T-helper 1 cell treated with Interleukin-12 subunit alpha and Interleukin-12 subunit beta and Interleukin-4 antibody, amounts not matched to agents 30 ng/mL and 1 ng/mL, for 36 hours (primary cell): ENCODE data around the gene TAF11L3. TPM values are rescaled to one million over a fixed set of nuclear protein-coding genes. Genes with fewer than 3 reads are reported as not detected.

Experiments
- total RNA-seq: library from RNA; stranded (reverse); gene quantifications from 2 replicates; pipeline ENCODE4 v1.2.3, GENCODE V29; 2022

The TAF11L3 gene
- total RNA-seq, 1 donor from 2014 or later, result not detected

Other genes with a start within 250 kb of the TAF11L3 start
- not detected in 2 replicates for gene TAF11L2, start 20.1 kb upstream of the TAF11L3 start, total RNA-seq
- not detected in 2 replicates for gene TAF11L4, start 3.4 kb downstream of the TAF11L3 start, total RNA-seq
- not detected in 2 replicates for gene TAF11L5, start 6.9 kb downstream of the TAF11L3 start, total RNA-seq
- not detected in 2 replicates for gene TAF11L6, start 10.3 kb downstream of the TAF11L3 start, total RNA-seq
- gene TAF11L7, start 67.4 kb downstream of the TAF11L3 start, total RNA-seq, result not detected in 2 replicates
- not detected in 2 replicates for gene TAF11L8, start 72.6 kb downstream of the TAF11L3 start, total RNA-seq
- not detected in 2 replicates for gene TAF11L9, start 76.0 kb downstream of the TAF11L3 start, total RNA-seq
- not detected in 2 replicates for gene TAF11L10, start 79.5 kb downstream of the TAF11L3 start, total RNA-seq
- gene TAF11L11, start 85.8 kb downstream of the TAF11L3 start, total RNA-seq, result not detected in 2 replicates
- gene TAF11L12, start 92.0 kb downstream of the TAF11L3 start, total RNA-seq, result not detected in 2 replicates
- not detected in 2 replicates for gene TAF11L13, start 113.7 kb downstream of the TAF11L3 start, total RNA-seq
- not detected in 2 replicates for gene TAF11L14, start 116.1 kb downstream of the TAF11L3 start, total RNA-seq